IPS-15b (cell line): Measurements from ENCODE around the gene UCMA.

ENCODE experiments used
- H3K27me3 ChIP-seq: one replicate; pipeline ENCODE4 v1.6.1; 2013; ENCODE audit warnings: low read length; ENCODE audit not compliant: control insufficient read depth, insufficient read depth
- H3K36me3 ChIP-seq: one replicate; pipeline ENCODE4 v1.6.1; 2013; ENCODE audit warnings: low read length; ENCODE audit not compliant: control insufficient read depth, insufficient read depth
- H3K4me1 ChIP-seq: one replicate; pipeline ENCODE4 v1.6.1; 2013; ENCODE audit warnings: mild to moderate bottlenecking, low read length; ENCODE audit not compliant: control insufficient read depth, insufficient read depth
- H3K4me3 ChIP-seq: one replicate; pipeline ENCODE4 v1.5.1; 2013; ENCODE audit warnings: low read depth, low read length
- H3K9ac ChIP-seq: one replicate; pipeline ENCODE4 v1.6.1; 2013; ENCODE audit warnings: low read depth, mild to moderate bottlenecking, low read length
- H3K9me3 ChIP-seq: one replicate; pipeline ENCODE4 v1.6.1; 2013; ENCODE audit warnings: mild to moderate bottlenecking, low read length; ENCODE audit not compliant: control insufficient read depth, insufficient read depth

UCMA gene

DNA sequence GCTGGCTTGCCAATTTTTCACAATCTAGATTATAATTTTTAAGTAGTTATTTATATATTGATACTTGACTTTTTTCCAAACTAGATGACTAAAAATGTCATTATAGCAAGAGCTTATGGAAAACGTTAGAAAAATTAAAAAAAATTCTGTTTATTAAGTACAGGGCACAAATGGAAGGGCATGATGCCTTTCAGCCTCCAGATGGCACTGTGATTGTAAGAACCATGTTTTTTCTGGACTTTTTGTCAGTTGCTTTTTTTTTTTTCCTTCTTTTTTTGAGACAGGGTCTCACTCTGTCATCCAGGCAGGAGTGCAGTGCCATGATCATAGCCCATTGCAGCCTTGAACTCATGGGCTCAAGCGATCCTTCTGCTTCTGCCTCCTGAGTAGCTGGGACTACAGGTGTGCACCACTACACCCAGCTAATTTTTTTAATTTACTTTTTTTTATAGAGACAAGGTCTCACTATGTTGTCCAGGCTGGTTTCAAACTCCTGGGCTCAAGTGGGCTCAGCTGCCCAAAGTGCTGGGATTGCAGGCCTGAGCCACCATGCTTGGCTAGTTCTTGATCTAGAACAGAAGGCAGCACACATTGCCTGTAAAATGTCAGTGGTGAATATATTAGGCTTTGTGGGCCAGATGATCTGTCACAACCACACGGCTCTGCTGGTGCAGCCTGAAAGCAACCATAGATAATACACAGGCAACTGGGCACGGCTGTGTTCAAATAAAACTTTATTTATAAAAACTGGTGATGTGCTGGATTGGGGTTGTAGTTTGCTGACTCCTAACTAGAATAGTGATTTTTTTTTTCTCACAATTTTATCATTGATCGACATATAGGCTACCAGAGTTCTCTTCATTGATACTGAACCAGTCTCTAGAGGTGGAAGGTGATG is 27.4 kb downstream of the UCMA start:
- peaks cover 33% of the 10 kb centered on the region for H3K36me3 ChIP-seq

DNA sequence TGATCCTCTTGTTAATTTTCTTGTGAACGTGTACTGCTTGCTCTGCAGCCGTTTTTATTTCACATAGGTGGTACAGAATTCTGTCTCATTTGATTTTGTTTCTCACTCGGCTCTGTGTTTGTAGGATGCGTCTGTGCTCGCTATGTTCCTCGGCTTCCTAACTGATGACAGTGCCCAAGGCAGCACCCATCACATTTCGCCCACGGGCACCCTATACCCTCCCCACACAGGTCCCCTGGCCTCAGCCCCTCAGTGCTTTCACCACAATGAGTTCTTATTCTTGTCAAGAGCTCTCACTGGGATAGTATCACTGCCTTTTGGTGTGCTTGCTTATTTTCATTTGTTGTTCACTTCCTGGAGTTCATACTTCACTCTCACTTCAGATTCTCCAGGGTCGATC is 28.1 kb downstream of the UCMA start:
- Histone ChIP-seq H3K4me1 (no peaks in the 10 kb centered on the region), H3K4me3 (no peak overlapping the region), H3K36me3 (peaks cover 40% of the 10 kb centered on the region), H3K9ac (no peak overlapping the region), H3K27me3 (no peaks in the 10 kb centered on the region), H3K9me3 (no peaks in the 10 kb centered on the region)

More for the DNA sequence above, 27.4 kb downstream of the UCMA start:
- H3K27me3 ChIP-seq, result no peaks in the 10 kb centered on the region
- H3K9me3 ChIP-seq, result no peaks in the 10 kb centered on the region
- no peak overlapping the region for H3K4me3 ChIP-seq
- H3K4me1 ChIP-seq, result no peaks in the 10 kb centered on the region
- H3K9ac ChIP-seq, result no peak overlapping the region

DNA sequence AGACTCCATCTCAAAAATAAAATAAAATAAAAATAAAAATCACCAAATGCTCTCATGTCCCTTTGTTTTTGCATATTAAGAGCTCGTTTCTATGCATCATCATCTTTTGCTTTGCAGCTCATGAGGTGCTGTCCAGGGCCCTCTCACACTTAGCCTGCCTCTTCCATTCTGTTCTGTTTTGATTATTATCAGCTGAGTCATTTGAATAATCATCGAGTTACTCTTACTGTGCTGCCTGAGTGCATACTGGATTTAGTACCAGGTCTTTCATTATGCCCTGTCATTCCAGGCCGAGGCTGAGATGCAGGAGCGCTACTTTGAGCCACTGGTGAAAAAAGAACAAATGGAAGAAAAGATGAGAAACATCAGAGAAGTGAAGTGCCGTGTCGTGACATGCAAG is 33.0 kb downstream of the UCMA start:
- Histone ChIP-seq H3K27me3 (no peaks in the 10 kb centered on the region), H3K9me3 (no peaks in the 10 kb centered on the region), H3K9ac (no peak overlapping the region), H3K4me1 (no peaks in the 10 kb centered on the region), H3K36me3 (peaks cover 51% of the 10 kb centered on the region), H3K4me3 (no peak overlapping the region)

DNA sequence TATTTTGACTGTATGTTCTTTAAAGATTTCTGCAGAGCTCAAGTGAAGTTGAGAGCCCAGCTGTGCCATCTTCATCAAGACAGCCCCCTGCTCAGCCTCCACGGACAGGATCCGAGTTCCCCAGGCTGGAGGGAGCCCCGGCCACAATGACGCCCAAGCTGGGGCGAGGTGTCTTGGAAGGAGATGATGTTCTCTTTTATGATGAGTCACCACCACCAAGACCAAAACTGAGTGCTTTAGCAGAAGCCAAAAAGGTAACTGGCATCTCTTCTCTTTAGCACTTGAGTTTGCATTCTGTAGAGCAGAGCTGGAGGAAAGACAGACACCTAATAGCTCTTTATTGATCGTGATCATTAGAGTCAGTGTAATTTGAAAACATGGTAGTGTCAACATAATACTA is 39.2 kb downstream of the UCMA start:
- Histone ChIP-seq H3K9me3 (no peaks in the 10 kb centered on the region), H3K9ac (no peak overlapping the region), H3K27me3 (no peaks in the 10 kb centered on the region), H3K4me3 (no peak overlapping the region), H3K36me3 (peaks cover 51% of the 10 kb centered on the region), H3K4me1 (no peaks in the 10 kb centered on the region)

DNA sequence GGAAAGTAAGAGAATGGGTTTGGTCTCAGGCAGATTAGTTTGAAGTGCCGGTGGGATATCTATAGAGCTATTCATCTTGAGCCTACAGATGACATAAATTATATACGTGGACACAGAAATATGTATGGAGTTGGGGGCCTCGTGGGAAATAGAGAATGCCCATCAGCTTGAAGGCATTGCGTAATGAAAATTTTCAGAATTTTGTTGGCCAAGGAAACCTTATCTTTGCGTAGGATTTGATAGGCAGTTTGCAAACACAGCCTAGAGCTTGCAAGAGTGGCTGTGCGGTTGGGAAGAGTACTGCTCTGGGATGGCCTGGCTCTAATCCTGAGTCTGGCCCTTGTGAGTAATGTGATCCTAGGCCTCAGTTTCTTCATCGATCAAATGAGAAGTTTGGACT is 40.5 kb downstream of the UCMA start:
- Histone ChIP-seq H3K27me3 (no peaks in the 10 kb centered on the region), H3K36me3 (peaks cover 49% of the 10 kb centered on the region), H3K9ac (no peak overlapping the region), H3K4me1 (no peaks in the 10 kb centered on the region), H3K9me3 (no peaks in the 10 kb centered on the region), H3K4me3 (no peak overlapping the region)

DNA sequence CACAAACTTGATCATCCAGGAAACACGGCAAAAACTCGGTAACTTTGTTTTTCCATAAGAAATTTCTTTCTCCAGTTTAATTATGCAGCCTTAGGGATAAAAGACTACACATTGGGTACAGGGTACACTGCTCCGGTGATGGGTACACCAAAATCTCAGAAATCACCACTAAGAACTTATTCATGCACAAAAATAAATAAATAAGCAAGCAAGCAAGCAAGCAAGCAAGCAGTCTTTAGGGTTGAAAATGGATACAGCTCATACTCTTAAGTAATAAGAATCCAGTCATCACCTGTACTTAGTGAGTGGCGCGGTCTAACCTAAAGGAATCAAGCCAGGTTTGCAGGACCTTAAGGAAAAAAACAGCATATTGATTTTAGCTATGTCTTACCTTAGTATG is 42.8 kb downstream of the UCMA start:
- no peaks in the 10 kb centered on the region for H3K4me1 ChIP-seq
- no peaks in the 10 kb centered on the region for H3K9me3 ChIP-seq
- H3K9ac ChIP-seq, result no peak overlapping the region
- H3K27me3 ChIP-seq, result no peaks in the 10 kb centered on the region
- no peak overlapping the region for H3K4me3 ChIP-seq
- peaks cover 44% of the 10 kb centered on the region for H3K36me3 ChIP-seq

DNA sequence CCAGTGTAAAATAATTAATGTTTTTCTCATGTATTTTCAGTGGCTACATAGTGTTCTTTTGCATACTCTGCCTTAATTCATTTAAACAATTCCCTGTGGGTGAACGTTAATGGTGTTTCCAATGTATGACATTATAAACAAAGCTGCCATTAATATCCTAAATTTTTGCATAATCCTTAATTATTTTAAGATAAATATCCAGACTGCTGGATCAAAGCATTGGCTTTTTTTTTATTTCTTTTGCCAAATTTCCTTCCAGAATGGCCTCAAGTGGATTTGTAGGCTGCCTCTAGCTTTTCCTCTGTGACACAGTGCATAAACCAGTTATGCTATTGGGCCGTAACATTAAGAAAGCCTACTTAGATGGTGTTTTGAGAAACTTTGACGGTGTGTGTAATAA is 43.4 kb downstream of the UCMA start:
- H3K9me3 ChIP-seq, result no peaks in the 10 kb centered on the region
- H3K9ac ChIP-seq, result no peak overlapping the region
- H3K4me1 ChIP-seq, result no peaks in the 10 kb centered on the region
- H3K36me3 ChIP-seq, result peaks cover 44% of the 10 kb centered on the region
- no peaks in the 10 kb centered on the region for H3K27me3 ChIP-seq
- no peak overlapping the region for H3K4me3 ChIP-seq

DNA sequence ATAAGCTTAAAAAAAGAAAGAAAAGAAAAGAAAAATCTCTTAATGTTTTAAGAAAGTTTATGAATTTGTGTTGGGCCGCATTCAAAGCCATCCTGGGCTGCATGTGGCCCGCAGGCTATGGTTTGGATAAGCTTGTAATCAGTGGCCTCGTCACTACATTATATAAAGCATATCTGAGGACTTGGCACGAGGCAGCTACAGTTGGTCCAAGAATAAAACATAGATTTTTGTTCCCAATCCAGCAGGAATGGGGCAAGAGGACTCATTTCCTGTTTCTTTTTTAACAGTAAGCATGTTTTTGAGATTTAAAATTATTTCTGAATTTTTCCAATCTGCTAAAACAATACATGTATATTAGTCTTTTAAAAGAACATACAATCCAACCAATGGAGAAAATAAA is 44.2 kb downstream of the UCMA start:
- H3K4me3 ChIP-seq, result no peak overlapping the region
- no peak overlapping the region for H3K9ac ChIP-seq
- H3K27me3 ChIP-seq, result no peaks in the 10 kb centered on the region
- H3K9me3 ChIP-seq, result no peaks in the 10 kb centered on the region
- H3K36me3 ChIP-seq, result peaks cover 46% of the 10 kb centered on the region
- no peaks in the 10 kb centered on the region for H3K4me1 ChIP-seq

DNA sequence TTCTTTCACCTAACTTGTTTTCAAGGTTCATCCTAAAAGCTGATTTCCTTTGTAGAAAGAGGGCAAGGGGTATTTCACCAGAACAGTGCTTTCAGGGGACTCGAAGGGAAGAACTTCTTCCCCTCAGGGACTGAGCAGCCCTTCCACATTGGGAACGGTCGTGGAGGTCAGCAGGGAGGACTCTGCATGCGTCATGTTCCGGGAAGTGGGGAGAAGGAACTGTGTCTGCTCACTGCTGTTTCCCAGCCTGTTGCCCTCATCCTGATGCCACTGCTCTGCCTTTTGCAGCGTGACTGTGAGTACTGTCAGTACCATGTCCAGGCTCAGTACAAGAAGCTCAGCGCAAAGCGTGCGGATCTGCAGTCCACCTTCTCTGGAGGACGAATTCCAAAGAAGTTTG is 45.6 kb downstream of the UCMA start:
- no peak overlapping the region for H3K9ac ChIP-seq
- no peak overlapping the region for H3K4me3 ChIP-seq
- H3K27me3 ChIP-seq, result no peaks in the 10 kb centered on the region
- no peaks in the 10 kb centered on the region for H3K4me1 ChIP-seq
- H3K9me3 ChIP-seq, result no peaks in the 10 kb centered on the region
- H3K36me3 ChIP-seq, result peaks cover 55% of the 10 kb centered on the region

DNA sequence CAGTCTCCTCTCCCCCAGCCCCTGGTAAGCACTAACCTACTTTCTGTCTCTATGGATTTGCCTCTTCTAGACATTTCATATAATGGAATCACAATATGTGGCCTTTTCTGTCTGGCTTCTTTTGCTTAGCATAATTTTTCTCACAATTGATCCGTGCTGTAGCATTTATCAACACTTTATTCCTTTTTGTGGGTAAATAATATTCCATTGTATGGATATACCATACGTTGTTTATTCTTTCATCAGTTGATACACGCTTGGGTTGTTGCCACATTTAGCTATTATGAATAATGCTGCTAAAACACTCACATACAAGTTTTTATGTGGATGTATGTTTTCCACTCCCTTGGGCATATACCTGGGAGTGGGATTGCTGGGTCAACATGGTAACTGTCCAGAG is 47.0 kb downstream of the UCMA start:
- Histone ChIP-seq H3K9ac (no peak overlapping the region), H3K4me3 (no peak overlapping the region), H3K4me1 (no peaks in the 10 kb centered on the region), H3K27me3 (no peaks in the 10 kb centered on the region), H3K36me3 (peaks cover 51% of the 10 kb centered on the region), H3K9me3 (no peaks in the 10 kb centered on the region)

DNA sequence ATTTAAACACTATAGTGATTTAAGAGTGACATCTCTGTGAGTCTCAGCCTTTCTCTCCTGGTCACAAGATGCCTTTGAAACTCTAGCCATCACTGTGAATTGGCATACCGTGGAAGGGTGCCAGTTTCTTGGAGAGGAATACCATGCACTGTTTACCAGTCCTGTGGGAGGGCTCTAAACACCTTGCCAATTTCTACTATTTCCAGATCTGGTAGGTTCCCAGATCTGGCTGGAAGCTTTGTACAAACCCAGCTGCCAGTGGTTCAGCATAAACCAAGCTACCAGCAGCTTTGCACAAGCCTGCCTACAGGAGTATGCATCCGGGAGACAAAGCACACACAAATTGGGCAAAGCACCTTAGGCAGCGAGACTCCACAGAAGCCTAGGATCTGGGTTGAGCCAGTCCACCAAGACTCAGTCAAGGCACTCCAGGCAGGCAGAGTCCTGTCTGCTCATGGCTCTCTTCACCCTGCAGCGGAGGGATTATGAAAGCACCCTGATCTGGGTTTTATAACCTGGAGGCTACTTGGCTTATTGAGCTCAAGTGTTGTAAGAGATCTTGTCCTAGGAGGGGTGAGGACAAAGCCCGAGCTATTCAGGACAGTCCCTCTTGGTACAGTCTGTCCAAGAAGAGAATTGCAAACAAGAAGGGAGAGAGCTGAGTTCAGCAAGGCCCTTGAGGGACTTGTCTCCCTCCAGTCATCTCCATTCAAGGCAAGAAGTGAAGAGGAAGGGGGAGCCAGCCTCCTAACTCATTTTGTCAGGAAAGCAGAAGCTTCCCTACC is 49.3 kb downstream of the UCMA start:
- Histone ChIP-seq H3K4me3 (no peak overlapping the region), H3K4me1 (no peaks in the 10 kb centered on the region), H3K9ac (no peak overlapping the region), H3K36me3 (peaks cover 62% of the 10 kb centered on the region), H3K9me3 (no peaks in the 10 kb centered on the region), H3K27me3 (no peaks in the 10 kb centered on the region)

DNA sequence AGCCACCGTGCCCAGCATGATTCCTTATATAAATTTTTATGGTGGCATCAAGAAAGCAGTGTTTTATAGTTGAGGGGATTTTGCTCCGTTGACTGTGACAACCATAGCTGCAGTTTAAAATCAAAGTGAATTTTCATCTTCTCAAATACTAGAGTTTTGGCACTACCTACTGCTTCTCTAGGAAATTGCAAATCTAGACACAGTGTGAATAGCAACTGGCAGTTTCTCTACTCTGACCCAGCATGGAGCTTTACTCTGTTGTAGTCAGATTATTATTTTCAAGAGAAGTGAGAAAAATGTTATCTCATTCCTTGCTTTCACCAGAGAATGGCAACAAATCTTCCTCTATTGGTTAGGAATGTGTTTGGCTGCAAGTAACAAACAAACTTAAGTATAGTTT is 49.9 kb downstream of the UCMA start:
- no peaks in the 10 kb centered on the region for H3K9me3 ChIP-seq
- no peak overlapping the region for H3K9ac ChIP-seq
- no peaks in the 10 kb centered on the region for H3K4me1 ChIP-seq
- H3K4me3 ChIP-seq, result no peak overlapping the region
- H3K27me3 ChIP-seq, result no peaks in the 10 kb centered on the region
- peaks cover 61% of the 10 kb centered on the region for H3K36me3 ChIP-seq
